HL-60/S4 treated with phorbol 12-myristate 13-acetate at 8.2 ng/mL for 4 days and 3 days (cell line): Measurements from ENCODE around the gene PLEKHG5.

Experiments used
- in situ Hi-C: fragments of 300-500 bp; cut with MboI; formaldehyde crosslinking; loops from 2 replicates; pipeline ENCODE4 v1.15.0; 2022; ENCODE audit warnings: low sequenced_read_pairs

The PLEKHG5 gene, protein sequence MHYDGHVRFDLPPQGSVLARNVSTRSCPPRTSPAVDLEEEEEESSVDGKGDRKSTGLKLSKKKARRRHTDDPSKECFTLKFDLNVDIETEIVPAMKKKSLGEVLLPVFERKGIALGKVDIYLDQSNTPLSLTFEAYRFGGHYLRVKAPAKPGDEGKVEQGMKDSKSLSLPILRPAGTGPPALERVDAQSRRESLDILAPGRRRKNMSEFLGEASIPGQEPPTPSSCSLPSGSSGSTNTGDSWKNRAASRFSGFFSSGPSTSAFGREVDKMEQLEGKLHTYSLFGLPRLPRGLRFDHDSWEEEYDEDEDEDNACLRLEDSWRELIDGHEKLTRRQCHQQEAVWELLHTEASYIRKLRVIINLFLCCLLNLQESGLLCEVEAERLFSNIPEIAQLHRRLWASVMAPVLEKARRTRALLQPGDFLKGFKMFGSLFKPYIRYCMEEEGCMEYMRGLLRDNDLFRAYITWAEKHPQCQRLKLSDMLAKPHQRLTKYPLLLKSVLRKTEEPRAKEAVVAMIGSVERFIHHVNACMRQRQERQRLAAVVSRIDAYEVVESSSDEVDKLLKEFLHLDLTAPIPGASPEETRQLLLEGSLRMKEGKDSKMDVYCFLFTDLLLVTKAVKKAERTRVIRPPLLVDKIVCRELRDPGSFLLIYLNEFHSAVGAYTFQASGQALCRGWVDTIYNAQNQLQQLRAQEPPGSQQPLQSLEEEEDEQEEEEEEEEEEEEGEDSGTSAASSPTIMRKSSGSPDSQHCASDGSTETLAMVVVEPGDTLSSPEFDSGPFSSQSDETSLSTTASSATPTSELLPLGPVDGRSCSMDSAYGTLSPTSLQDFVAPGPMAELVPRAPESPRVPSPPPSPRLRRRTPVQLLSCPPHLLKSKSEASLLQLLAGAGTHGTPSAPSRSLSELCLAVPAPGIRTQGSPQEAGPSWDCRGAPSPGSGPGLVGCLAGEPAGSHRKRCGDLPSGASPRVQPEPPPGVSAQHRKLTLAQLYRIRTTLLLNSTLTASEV

GRCh38 chr1:6491480-6491962, at the start of gene PLEKHG5:
PLEKHG5 (minus strand) TSS chr1:6491667; CDS start chr1:6477571, 14,096 bp downstream.
- in situ Hi-C loops, result no loop called here

- in situ Hi-C loops, result no loop called here
Observed at GRCh38 chr1:6538956-6539355, 47.5 kb upstream of the PLEKHG5 start.

GRCh38 chr1:6536291-6536690, 44.8 kb upstream of the PLEKHG5 start:
- in situ Hi-C loops, result no loop called here

- in situ Hi-C loops, result no loop called here
Observed at GRCh38 chr1:6535214-6535613, 43.7 kb upstream of the PLEKHG5 start.

DNA sequence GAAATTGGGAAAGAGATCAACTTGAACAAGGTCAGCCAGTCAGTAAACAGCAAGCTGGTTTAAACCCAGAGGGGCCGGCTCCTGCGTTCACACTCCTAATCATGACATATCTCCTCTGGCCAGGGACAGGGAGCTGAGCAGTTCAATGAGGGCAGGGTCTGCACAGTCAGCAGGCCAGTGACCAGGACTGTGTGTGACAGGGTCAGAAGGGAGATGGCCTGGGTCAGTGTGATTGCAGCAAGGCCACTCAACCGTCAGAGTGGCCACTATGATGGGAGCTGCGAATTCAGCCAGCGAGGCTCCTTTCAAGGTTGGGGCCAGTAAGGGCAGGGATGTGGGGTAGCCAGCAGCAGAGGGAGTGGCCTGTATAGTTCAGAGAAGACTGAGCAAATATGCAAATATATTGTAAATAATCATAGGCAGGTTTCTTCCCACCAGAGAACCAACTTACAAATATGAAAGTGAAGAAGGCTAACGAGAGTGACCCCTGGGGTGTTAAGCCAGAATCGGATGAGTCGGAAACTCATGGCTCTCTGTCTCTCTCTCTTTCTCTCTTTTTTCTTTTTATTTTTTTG, 42.9 kb upstream of the PLEKHG5 start:
- in situ Hi-C loops, result no loop called here

- in situ Hi-C loops, result no loop called here
Observed at GRCh38 chr1:6531996-6532395, 40.5 kb upstream of the PLEKHG5 start.

GRCh38 chr1:6530504-6531160, 39.2 kb upstream of the PLEKHG5 start:
- in situ Hi-C loops, result no loop called here

GRCh38 chr1:6528492-6528891, 37.0 kb upstream of the PLEKHG5 start:
- in situ Hi-C loops, result no loop called here

- in situ Hi-C loops, result no loop called here
Observed at GRCh38 chr1:6526316-6526715, 34.8 kb upstream of the PLEKHG5 start.

GRCh38 chr1:6523566-6523965, 32.1 kb upstream of the PLEKHG5 start:
- in situ Hi-C loops, result no loop called here

DNA sequence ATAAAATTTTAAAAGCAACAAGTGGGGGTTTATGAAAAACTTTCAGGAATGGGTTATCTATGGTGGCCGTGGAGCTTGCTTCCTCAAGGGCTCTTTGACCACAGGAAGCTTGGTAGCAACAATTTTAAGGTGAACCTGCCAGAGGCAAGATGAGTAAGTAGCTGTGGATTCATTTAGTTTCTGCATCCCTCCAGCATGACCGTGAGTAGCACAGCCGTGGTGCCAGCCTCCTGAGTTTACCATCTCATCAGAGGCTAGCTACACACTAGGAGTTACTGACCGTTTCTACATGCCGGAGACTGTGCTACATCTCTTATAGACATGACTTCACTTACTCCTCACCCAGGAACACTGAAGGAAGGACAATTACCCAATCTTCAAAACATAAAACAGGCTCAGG, 30.1 kb upstream of the PLEKHG5 start:
- in situ Hi-C loops, result no loop called here

DNA sequence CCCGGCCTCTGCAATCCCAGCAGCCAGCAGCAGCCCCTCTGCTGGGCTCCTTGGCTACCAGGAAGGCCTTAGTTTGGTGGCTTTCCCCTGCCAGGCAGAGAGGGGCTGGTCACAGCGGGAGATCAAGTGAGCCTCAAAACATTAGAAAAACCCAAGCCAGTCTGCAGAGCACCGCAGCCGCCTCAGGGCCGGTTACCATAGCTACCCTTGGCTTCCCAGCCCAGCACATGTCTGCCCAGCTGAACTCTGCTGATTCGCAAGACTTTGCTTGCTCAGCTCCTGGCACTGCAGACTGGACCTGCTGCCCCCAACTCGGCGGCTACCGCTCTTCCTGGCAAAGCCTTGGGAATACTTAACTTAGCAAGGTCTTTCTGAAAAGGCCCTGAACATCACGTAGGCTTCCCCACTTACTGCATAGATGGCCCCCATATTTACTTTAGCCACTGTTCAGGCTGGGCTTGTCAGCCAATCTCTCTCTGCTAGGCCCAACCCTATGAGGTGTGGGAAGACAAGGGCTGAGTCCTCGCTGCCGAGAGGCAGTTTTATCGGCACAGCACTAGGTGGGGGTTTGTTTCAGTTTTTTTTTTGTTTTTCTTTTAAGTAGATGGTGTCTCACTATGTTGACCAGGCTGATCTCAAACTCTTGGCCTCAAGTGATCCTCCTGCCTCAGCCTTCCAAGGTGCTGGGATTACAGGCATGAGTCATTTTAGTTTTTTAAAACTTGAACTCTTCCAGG, 28.6 kb upstream of the PLEKHG5 start:
- in situ Hi-C loops, result no loop called here

DNA sequence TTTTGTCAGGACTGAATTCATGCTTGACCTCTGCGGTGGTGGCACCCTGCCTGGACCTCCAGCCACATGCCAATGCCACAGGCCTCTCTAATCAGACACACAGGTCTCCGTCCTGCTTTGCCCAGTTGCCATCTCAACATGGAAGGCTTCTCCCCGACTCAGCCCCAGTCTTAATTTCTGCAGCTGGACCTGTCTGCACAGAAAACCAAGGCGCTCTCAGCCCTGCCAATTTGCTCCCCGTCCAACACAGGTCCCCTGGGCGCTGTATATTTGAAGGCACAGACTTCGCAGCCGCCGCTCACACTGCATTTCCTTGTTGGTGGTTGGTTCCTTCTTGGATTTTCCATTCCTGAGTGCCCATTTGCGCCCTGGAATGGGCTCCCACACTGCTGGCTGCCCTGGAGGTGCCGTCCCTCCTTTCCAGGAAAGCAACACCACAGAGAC, 28.0 kb upstream of the PLEKHG5 start:
- in situ Hi-C loops, result no loop called here

GRCh38 chr1:6517435-6517851, 26.0 kb upstream of the PLEKHG5 start:
- in situ Hi-C loops, result no loop called here

- in situ Hi-C loops, result no loop called here
Observed at GRCh38 chr1:6515771-6516170, 24.3 kb upstream of the PLEKHG5 start.

- in situ Hi-C loops, result no loop called here
Observed at GRCh38 chr1:6513320-6513801, 21.9 kb upstream of the PLEKHG5 start.

GRCh38 chr1:6512908-6513280, 21.4 kb upstream of the PLEKHG5 start:
- in situ Hi-C loops, result no loop called here

GRCh38 chr1:6512245-6512907, 20.9 kb upstream of the PLEKHG5 start:
- in situ Hi-C loops, result no loop called here

DNA sequence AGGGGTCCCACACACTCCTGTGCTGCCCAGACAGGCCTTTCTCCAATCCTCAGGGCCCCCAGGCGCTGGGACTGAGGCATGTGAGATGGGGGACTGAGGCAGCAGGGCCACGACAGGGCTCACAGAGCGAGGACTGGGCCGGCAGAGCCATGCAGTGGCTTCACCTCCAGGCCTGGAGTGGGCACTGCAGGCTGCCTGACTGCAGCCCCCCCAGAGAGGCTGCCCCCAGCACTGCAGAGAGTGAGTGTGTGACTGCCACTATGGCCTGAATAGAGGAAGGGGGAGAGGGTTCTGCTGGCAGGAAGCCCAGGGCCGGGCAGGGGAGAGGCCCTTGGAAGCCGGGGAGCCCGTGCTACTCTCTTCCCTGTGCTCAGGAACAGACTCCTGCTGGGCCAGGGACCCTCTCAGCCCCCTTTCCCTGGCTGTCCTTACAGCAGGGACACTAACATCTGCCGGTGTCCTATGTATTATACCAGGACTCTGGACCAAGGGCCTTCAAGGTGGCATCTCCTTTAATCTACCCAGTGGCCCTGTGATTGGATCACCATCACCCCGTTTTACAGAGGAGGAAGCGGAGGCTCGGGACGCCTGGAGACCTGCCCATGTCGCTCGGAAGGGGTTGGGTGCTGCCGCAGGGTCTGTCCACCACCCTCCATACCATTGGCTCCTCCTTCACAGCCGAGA, 20.2 kb upstream of the PLEKHG5 start:
- in situ Hi-C loops, result no loop called here
